Head of caudate nucleus (tissue), 42 donors: ENCODE data around the gene ZCCHC10.

Experiments used
- DNase-seq, 42 donors: peaks; one replicate each; pipeline versions ENCODE4 v3.0.0 to v3.0.0-alpha.2; 2020 to 2021; ENCODE audit warnings: mixed read lengths in 7 of 42
- intact Hi-C: fragments of 100-400 bp; cut with DNase I; formaldehyde crosslinking; loops from one replicate; pipeline ENCODE4 v1.15.0; 2022

The ZCCHC10 gene

GRCh38 chr5:133025804-133026663, at the start of gene ZCCHC10:
ZCCHC10 (minus strand) TSS chr5:133026549; CDS start chr5:133026537, 12 bp downstream.
- DNase-seq, result peak; percentile 85 to 97 (median 94)
- intact Hi-C loops, result loop anchor here (10.0 kb wide), 1 partner anchor 61 kb away; the partner anchor contains the start of gene AFF4

GRCh38 chr5:133075572-133076536, 49.5 kb upstream of the ZCCHC10 start:
- DNase-seq, result no peak
- intact Hi-C loops, result no loop called here

DNA sequence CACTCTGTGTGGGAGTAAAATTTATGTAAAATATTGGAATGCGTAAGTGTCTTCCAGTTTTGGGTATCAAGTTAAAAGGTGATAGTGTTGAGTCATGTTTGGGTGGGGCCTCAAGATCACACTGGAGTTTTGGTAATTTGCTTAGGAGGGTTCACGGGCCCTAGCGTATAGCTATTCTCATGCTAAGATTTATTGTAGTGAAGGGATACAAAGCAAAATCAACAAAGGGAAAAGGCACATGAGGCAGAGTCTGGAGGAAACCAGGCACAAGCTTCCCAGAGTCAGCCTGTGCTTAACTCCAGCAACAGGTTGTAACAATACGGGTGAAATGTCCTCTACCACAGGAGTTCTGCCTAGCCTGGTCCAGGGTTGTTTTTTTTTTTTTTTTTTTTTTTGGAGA, 45.7 kb upstream of the ZCCHC10 start:
- intact Hi-C loops, result no loop called here
- DNase-seq, result peak in 1 of 42 donors; percentile 18

- DNase-seq, result no peak
- intact Hi-C loops, result no loop called here
Measured at GRCh38 chr5:133066045-133066444, 39.7 kb upstream of the ZCCHC10 start.

- intact Hi-C loops, result no loop called here
- no peak for DNase-seq
Measured at GRCh38 chr5:133065471-133065870, 39.1 kb upstream of the ZCCHC10 start.

GRCh38 chr5:133063965-133064364, 37.6 kb upstream of the ZCCHC10 start:
- intact Hi-C loops, result no loop called here
- DNase-seq, result no peak

- no peak for DNase-seq
Measured at GRCh38 chr5:133062276-133062675, 35.9 kb upstream of the ZCCHC10 start.

GRCh38 chr5:133059621-133060020, 33.3 kb upstream of the ZCCHC10 start:
- intact Hi-C loops, result no loop called here
- DNase-seq, result no peak

More at GRCh38 chr5:133062276-133062675, 35.9 kb upstream of the ZCCHC10 start:
- intact Hi-C loops, result no loop called here

DNA sequence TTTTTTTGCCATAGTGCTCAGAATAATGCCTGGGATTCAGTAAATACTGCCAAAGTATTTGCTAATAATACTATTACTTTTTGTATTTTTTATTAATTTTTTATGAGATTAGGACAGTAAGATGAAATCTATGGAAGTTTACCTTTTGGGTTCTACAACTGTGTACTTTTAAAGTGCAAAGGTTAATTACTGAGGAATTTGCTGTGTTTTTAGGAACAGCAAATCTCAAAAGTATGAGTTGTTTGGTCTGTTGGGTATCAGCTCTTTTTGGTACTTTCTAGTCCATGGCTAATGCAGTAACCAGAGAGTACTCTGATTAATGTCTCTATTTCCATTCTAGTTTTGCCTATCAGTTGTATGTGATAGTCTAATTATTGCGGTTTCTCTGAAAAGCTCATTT, 30.5 kb upstream of the ZCCHC10 start:
- DNase-seq, result no peak
- intact Hi-C loops, result no loop called here

DNA sequence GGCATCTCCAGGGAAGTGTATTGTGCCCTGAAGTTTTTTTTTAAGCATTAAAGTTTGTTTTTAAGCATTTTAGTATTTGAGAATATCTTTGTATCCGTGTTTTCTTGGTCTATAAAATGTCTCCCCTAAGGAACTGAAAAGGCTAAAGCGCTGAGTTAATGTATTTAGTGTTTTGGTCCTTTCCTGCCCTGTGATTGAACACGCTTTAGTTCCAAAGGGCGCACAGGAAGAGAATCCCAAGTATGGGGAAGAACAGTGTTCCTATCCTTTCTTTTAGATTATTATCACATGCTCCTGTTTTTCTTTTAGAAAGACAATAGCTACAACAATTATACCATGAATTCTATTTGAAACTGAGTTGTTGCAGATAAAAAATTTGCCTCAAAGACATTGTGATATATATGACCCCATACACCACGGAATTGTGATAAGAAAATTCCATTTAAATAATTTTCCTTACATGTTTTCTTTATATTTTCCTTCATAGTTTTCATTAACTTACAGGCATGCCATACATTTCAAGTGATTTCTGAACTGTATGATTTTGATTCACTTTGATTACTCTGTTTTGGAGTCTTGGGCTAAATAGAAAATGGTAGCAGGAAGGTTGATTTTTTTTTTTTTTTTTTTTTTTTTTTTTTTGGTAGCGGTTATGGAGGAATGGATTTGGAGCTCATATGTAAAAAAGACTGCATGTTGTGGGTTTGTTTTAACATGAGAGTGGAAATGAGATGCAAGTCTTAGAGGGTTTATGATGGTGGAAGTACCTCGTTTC, 28.5 kb upstream of the ZCCHC10 start:
- no peak for DNase-seq
- intact Hi-C loops, result loop anchor here (5.0 kb wide), 1 partner anchor 93 kb away; the partner anchor contains the start of gene AFF4

DNA sequence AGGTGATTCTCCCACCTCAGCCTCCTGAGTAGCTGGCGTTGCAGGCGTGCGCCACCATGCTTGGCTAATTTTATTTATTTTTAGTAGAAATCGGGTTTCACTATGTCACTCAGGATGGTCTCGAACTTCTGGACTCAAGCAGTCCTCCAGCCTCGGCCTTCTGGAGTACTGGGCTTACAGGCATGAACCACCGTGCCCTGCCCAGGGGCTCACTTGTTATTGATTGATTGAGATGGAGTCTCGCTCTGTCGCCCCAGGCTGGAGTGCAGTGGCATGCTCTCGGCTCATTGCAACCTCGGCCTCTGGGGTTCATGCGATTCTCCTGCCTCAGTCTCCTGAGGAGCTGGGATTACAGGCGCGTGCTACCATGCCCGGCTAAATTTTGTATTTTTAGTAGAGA, 27.1 kb upstream of the ZCCHC10 start:
- no peak for DNase-seq
- intact Hi-C loops, result loop anchor here (5.0 kb wide), 1 partner anchor 91 kb away; the partner anchor contains the start of gene AFF4

- intact Hi-C loops, result loop anchor here (5.0 kb wide), 1 partner anchor 90 kb away; the partner anchor contains the start of gene AFF4
- DNase-seq, result peak in 37 of 42 donors; percentile 8 to 77 (median 39)
Measured at GRCh38 chr5:133052317-133053175, 26.2 kb upstream of the ZCCHC10 start.

- intact Hi-C loops, result loop anchor here (5.0 kb wide), 1 partner anchor 89 kb away; the partner anchor contains the start of gene AFF4
- DNase-seq, result peak; percentile 96 to 100 (median 99)
Measured at GRCh38 chr5:133051542-133052316, 25.4 kb upstream of the ZCCHC10 start, which contains the start of gene HSPA4. HSPA4 (plus strand) TSS chr5:133052013; CDS start chr5:133052251, 238 bp downstream.

- intact Hi-C loops, result loop anchor here (5.0 kb wide), 1 partner anchor 89 kb away; the partner anchor contains the start of gene AFF4
- peak in 2 of 42 donors; percentile 1 to 19 for DNase-seq
Measured at GRCh38 chr5:133051061-133051541, 24.8 kb upstream of the ZCCHC10 start.

DNA sequence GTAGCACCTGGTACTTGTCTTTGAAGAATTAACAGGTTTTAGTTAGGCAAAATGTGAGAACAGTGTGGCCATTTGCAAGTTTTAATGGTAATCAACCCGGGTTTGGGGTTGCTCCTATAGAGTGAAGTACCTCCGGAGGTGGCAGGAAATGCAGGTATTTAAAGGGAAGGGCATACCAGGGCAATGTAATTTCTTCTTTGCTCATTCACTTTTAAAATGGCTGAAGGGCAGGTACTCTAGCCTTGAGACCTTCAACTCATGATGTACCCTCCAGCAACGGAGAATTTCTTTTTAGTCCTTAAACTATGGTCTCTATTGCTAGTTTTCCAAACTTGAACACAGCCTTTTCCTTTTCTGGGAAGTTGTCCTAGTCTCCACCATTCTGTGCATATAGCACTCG, 24.2 kb upstream of the ZCCHC10 start:
- intact Hi-C loops, result loop anchor here (5.0 kb wide), 1 partner anchor 88 kb away; the partner anchor contains the start of gene AFF4
- no peak for DNase-seq

DNA sequence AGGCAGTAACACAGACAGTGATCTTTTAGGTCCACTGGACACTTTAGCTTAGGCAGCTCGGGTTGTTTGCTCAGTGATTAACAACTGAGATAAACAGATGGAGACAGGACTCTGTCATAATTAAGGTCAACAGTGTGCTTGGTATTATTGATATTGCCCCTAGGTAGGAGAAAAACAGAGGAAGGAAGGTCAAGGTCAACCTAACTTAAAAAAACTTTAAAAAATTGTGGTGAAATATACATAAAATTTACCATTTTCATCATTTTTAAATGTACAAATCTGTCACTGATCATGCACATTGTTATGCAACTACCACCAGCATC, 23.3 kb upstream of the ZCCHC10 start:
- DNase-seq, result no peak
- intact Hi-C loops, result loop anchor here (5.0 kb wide), 1 partner anchor 87 kb away; the partner anchor contains the start of gene AFF4
